Right atrium auricular region (tissue), 2 donors: Measurements from ENCODE around the gene ITSN2. TPM values are rescaled to one million over a fixed set of nuclear protein-coding genes. Genes with fewer than 3 reads are reported as not detected.

Experiments used
- DNase-seq: peaks from one replicate; pipeline ENCODE4 v3.0.0-alpha.2; 2019; ENCODE audit warnings: low spot score
- H3K27ac ChIP-seq, 2 donors: fragments of 200-600 bp; sonication (generic); 1 replicate in 1 of 2; 2 replicates in 1 of 2; pipeline ENCODE4 v1.5.1; 2016 to 2019
- H3K27me3 ChIP-seq, 2 donors: fragments of 200-600 bp; sonication (generic); one replicate each; pipeline versions ENCODE4 v1.5.1 to v1.6.0; 2017 to 2019
- H3K36me3 ChIP-seq: fragments of 200-600 bp; sonication (generic); one replicate; pipeline ENCODE4 v1.5.1; 2016
- H3K4me1 ChIP-seq, 2 donors: fragments of 200-600 bp; sonication (generic); one replicate each; pipeline versions ENCODE4 v1.5.1 to v1.6.0; 2017 to 2019
- H3K4me3 ChIP-seq, 2 donors: fragments of 200-600 bp; sonication (generic); 1 replicate in 1 of 2; 2 replicates in 1 of 2; pipeline ENCODE4 v1.5.1; 2017 to 2019; ENCODE audit warnings: mild to moderate bottlenecking in 1 of 2, moderate library complexity in 1 of 2
- H3K9me3 ChIP-seq, 2 donors: fragments of 200-600 bp; sonication (generic); one replicate each; pipeline ENCODE4 v1.5.1; 2019
- CTCF ChIP-seq, 2 donors: fragments of 200-600 bp; sonication (generic); IDR thresholded peaks; one replicate each; pipeline ENCODE4 v1.5.1; 2019; ENCODE audit warnings: antibody characterized with exemption in 2 of 2
- total RNA-seq, 2 donors: library from RNA; depleted of rRNA; stranded (reverse); fragments of >200 nt; gene quantifications; one replicate each; pipeline ENCODE4 v1.1.0, GENCODE V29; 2016

The ITSN2 gene
- total RNA-seq, 2 donors from 2014 or later, result 40.1 to 40.4 TPM

GRCh38 chr2:24402242-24403097 is 42.1 kb upstream of the ITSN2 start:
- Histone ChIP-seq H3K27ac (no peak overlapping the region), H3K4me1 (peaks cover 0 to 5% of the 10 kb centered on the region in 2 donors), H3K9me3 (no peaks in the 10 kb centered on the region), H3K36me3 (no peaks in the 10 kb centered on the region), H3K4me3 (peak overlapping the region; percentile 17 to 45), H3K27me3 (no peaks in the 10 kb centered on the region)
- no peak for DNase-seq
- no peak for TF ChIP-seq CTCF (IDR thresholded peaks at IDR 0.05)

GRCh38 chr2:24400207-24400907 is 40.0 kb upstream of the ITSN2 start:
- Histone ChIP-seq H3K4me3 (no peak overlapping the region), H3K27ac (no peak overlapping the region), H3K36me3 (no peaks in the 10 kb centered on the region), H3K27me3 (no peaks in the 10 kb centered on the region), H3K9me3 (no peaks in the 10 kb centered on the region), H3K4me1 (peaks cover 0 to 5% of the 10 kb centered on the region in 2 donors)
- no peak for TF ChIP-seq CTCF (IDR thresholded peaks at IDR 0.05)
- peak; percentile 28 for DNase-seq

GRCh38 chr2:24399434-24400206 is 39.3 kb upstream of the ITSN2 start:
- H3K36me3 ChIP-seq, result no peaks in the 10 kb centered on the region
- no peaks in the 10 kb centered on the region for H3K9me3 ChIP-seq
- H3K27ac ChIP-seq, result no peak overlapping the region
- H3K27me3 ChIP-seq, result no peaks in the 10 kb centered on the region
- TF ChIP-seq CTCF (IDR thresholded peaks at IDR 0.05), result no peak
- DNase-seq, result no peak
- no peak overlapping the region for H3K4me3 ChIP-seq
- peaks cover 0 to 5% of the 10 kb centered on the region in 2 donors for H3K4me1 ChIP-seq

GRCh38 chr2:24394998-24395397 is 34.7 kb upstream of the ITSN2 start:
- no peak for TF ChIP-seq CTCF (IDR thresholded peaks at IDR 0.05)
- H3K27me3 ChIP-seq, result no peaks in the 10 kb centered on the region
- H3K4me1 ChIP-seq, result no peaks in the 10 kb centered on the region

GRCh38 chr2:24392542-24393059 is 32.3 kb upstream of the ITSN2 start:
- Histone ChIP-seq H3K36me3 (no peaks in the 10 kb centered on the region), H3K4me1 (no peaks in the 10 kb centered on the region), H3K9me3 (no peaks in the 10 kb centered on the region), H3K27me3 (no peaks in the 10 kb centered on the region), H3K27ac (no peak overlapping the region), H3K4me3 (no peak overlapping the region)
- no peak for DNase-seq
- no peak for TF ChIP-seq CTCF (IDR thresholded peaks at IDR 0.05)

More at GRCh38 chr2:24394998-24395397, 34.7 kb upstream of the ITSN2 start:
- DNase-seq, result no peak
- Histone ChIP-seq H3K9me3 (no peaks in the 10 kb centered on the region), H3K27ac (no peak overlapping the region), H3K36me3 (no peaks in the 10 kb centered on the region), H3K4me3 (no peak overlapping the region)
